ENCODE data around the gene PDGFD. TPM values are rescaled to one million over a fixed set of nuclear protein-coding genes. Genes with fewer than 3 reads are reported as not detected.
A peak's percentile ranks its signal among the peaks of the same experiment; 100 is the strongest.

The PDGFD gene
- total and polyA plus RNA-seq, 9 donors: 42.8 to 134 (median 77.9) TPM

DNA sequence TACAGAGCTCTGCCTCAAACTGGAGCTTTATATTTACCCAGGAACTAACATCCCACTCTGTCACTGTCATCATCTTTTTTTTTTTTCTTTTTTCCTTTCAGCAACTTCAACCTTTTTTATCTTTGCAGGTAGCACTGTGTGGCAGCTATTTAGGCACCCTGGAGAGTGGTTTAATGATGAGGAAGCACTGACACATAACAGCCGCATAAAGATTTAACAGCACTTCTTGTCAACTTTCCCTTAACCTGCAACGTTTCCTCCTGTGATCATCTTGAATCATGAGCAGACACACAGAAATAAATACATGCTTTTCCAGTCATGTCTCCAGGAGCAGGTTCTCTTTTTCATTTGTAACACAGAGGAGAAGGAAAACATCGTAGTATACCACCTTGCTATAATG lies 34.8 kb downstream of the PDGFD start:
- intact Hi-C loops (cut with DNase I): no loop called here
- Histone ChIP-seq H3K27ac (no peak overlapping the region), H3K36me3 (no peaks in the 10 kb centered on the region), H3K4me1 (ENCODE audit: insufficient read depth) (no peaks in the 10 kb centered on the region), H3K9me3 (no peaks in the 10 kb centered on the region), H3K27me3 (no peaks in the 10 kb centered on the region), H3K4me3 (no peak overlapping the region)
- TF ChIP-seq CTCF (IDR thresholded peaks at IDR 0.05): no peak
- TF ChIP-seq EP300 (IDR thresholded peaks at IDR 0.05): no peak
- WGBS, 3 donors: 78 to 80% (median 79%) methylated on average over 3 of the region's 3 CpGs
- DNase-seq: no peak

- no peak for DNase-seq
- Histone ChIP-seq H3K27ac (no peak overlapping the region), H3K27me3 (no peaks in the 10 kb centered on the region), H3K4me3 (no peak overlapping the region), H3K4me1 (ENCODE audit: insufficient read depth) (no peaks in the 10 kb centered on the region), H3K9me3 (no peaks in the 10 kb centered on the region), H3K36me3 (no peaks in the 10 kb centered on the region)
- 90 to 95% (median 94%) methylated on average over 2 of the region's 2 CpGs for WGBS, 3 donors
- no peak for TF ChIP-seq CTCF (IDR thresholded peaks at IDR 0.05)
- no peak for TF ChIP-seq EP300 (IDR thresholded peaks at IDR 0.05)
- no peak for TF ChIP-seq POLR2A (IDR thresholded peaks at IDR 0.05)
- intact Hi-C loops (cut with DNase I): no loop called here
These were observed 36.1 kb downstream of the PDGFD start for GRCh38 chr11:104127828-104128227.

GRCh38 chr11:104126464-104126863 lies 37.5 kb downstream of the PDGFD start:
- no peaks in the 10 kb centered on the region for H3K27me3 ChIP-seq
- no peaks in the 10 kb centered on the region for H3K36me3 ChIP-seq
- no peak for DNase-seq
- peaks cover 4% of the 10 kb centered on the region for H3K4me1 ChIP-seq (ENCODE audit: insufficient read depth)
- intact Hi-C loops (cut with DNase I): no loop called here
- no peak overlapping the region for H3K27ac ChIP-seq
- H3K9me3 ChIP-seq: no peaks in the 10 kb centered on the region
- TF ChIP-seq POLR2A (IDR thresholded peaks at IDR 0.05): no peak
- no peak for TF ChIP-seq EP300 (IDR thresholded peaks at IDR 0.05)
- TF ChIP-seq CTCF (IDR thresholded peaks at IDR 0.05): no peak
- H3K4me3 ChIP-seq: no peak overlapping the region
- WGBS, 3 donors: 87 to 93% (median 88%) methylated on average over 1 of the region's 1 CpG

DNA sequence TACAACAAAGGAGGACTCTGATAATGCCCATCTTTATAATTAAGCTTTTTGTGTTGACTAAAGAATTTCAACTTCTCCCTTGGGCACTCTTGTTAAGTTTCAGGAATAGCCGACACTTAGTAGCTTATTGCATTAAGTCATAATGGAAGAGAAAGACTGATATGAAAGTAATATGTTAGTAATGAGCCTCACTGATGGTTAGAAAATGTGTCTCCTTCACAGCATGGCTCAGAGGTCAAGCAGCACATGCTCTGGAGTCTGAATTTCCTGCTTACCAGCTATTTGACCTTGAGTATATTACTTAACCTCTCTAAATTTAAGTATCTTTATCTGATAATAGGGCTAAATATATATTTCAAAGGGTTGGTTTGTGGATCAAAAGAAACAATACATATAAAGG lies 39.0 kb downstream of the PDGFD start:
- H3K4me3 ChIP-seq: no peak overlapping the region
- no peaks in the 10 kb centered on the region for H3K36me3 ChIP-seq
- H3K27ac ChIP-seq: peak overlapping the region in 1 of 2 donors; percentile 33
- H3K9me3 ChIP-seq: no peaks in the 10 kb centered on the region
- 23 to 47% (median 43%) methylated on average over 1 of the region's 1 CpG for WGBS, 3 donors
- no peaks in the 10 kb centered on the region for H3K27me3 ChIP-seq
- DNase-seq: no peak
- intact Hi-C loops (cut with DNase I): no loop called here
- TF ChIP-seq POLR2A (IDR thresholded peaks at IDR 0.05) (no peak), EP300 (IDR thresholded peaks at IDR 0.05) (no peak), CTCF (IDR thresholded peaks at IDR 0.05) (no peak)
- peaks cover 4% of the 10 kb centered on the region for H3K4me1 ChIP-seq (ENCODE audit: insufficient read depth)

- TF ChIP-seq EP300 (IDR thresholded peaks at IDR 0.05) (no peak), POLR2A (IDR thresholded peaks at IDR 0.05) (no peak), CTCF (IDR thresholded peaks at IDR 0.05) (no peak)
- H3K4me1 ChIP-seq (ENCODE audit: insufficient read depth): peaks cover 4% of the 10 kb centered on the region
- H3K36me3 ChIP-seq: no peaks in the 10 kb centered on the region
- no peaks in the 10 kb centered on the region for H3K27me3 ChIP-seq
- peak overlapping the region in 1 of 2 donors; percentile 1 for H3K27ac ChIP-seq
- no peak overlapping the region for H3K4me3 ChIP-seq
- whole genome bisulfite sequencing, 3 donors: 14 to 36% (median 16%) methylated on average over 2 of the region's 2 CpGs
- no peak for DNase-seq
- intact Hi-C loops (cut with DNase I): no loop called here
- no peaks in the 10 kb centered on the region for H3K9me3 ChIP-seq
These were observed 41.1 kb downstream of the PDGFD start for GRCh38 chr11:104122836-104123235.

Measured in ovary (tissue), 9 donors.